ENCODE data around the gene ADNP. TPM values are rescaled to one million over a fixed set of nuclear protein-coding genes. Genes with fewer than 3 reads are reported as not detected.

The ADNP gene
- total and polyA plus RNA-seq, 2 of the 4 experiments (the other 2 are of a cell fraction): 23.3 to 24.8 TPM

GRCh38 chr20:50848341-50848808 lies 82.9 kb downstream of the ADNP start:
- ATAC-seq (ENCODE audit: low read depth) (peak; percentile 38), DNase-seq (no peak)
- Histone ChIP-seq H3K36me3 (ENCODE audit: control insufficient read depth, insufficient read depth, low read length) (peaks cover 1% of the 10 kb centered on the region; the same call in 1 of the 2 replicates), H3K9me3 (ENCODE audit: control insufficient read depth, insufficient read depth, low read length) (no peaks in the 10 kb centered on the region), H3K4ac (ENCODE audit: low read depth, low read length) (no peak overlapping the region), H2AFZ (replicated peaks; ENCODE audit: low read length, poor library complexity) (no peak overlapping the region), H4K8ac (ENCODE audit: low read depth in 2 of 2, low read length in 2 of 2) (no peak overlapping the region), H2BK20ac (ENCODE audit: low read depth, low read length) (no peak overlapping the region), H4K5ac (ENCODE audit: low read depth, low read length) (no peak overlapping the region), H3K4me2 (ENCODE audit: low read depth, low read length) (no peak overlapping the region), H2AK9ac (replicated peaks; ENCODE audit: low read depth, low read length, poor library complexity) (peak overlapping the region; percentile 23), H3K23ac (ENCODE audit: low read depth, low read length) (no peak overlapping the region), H2BK15ac (ENCODE audit: low read depth, low read length) (no peak overlapping the region), H4K91ac (ENCODE audit: insufficient read depth, low read depth, low read length) (no peak overlapping the region), H3K18ac (ENCODE audit: low read depth, low read length) (no peak overlapping the region), H3K27me3 (ENCODE audit: control insufficient read depth, insufficient read depth, low read length) (no peaks in the 10 kb centered on the region), H4K20me1 (ENCODE audit: insufficient read depth, low read length) (no peaks in the 10 kb centered on the region), H2BK5ac (ENCODE audit: low read depth, low read length, poor library complexity, severe bottlenecking) (no peak overlapping the region), H3K9ac (ENCODE audit: low read depth, low read length) (no peak overlapping the region), H3K27ac (ENCODE audit: insufficient read depth, low read length) (no peak overlapping the region), H3K4me3 (ENCODE audit: insufficient read depth, low read depth, low read length) (no peak overlapping the region), H3K4me1 (ENCODE audit: control insufficient read depth, insufficient read depth, low read length) (peaks cover 9% of the 10 kb centered on the region), H3K14ac (replicated peaks; ENCODE audit: low read depth, low read length) (no peak overlapping the region), H2BK120ac (ENCODE audit: low read depth, low read length) (no peak overlapping the region), H2AK5ac (ENCODE audit: low read depth, low read length) (no peak overlapping the region), H3K9me1 (ENCODE audit: insufficient read depth, low read length) (peaks cover 4% of the 10 kb centered on the region), H3K56ac (ENCODE audit: extremely low read depth, insufficient read depth, low read length) (no peak overlapping the region), H3K79me1 (ENCODE audit: low read depth in 1 of 2, low read length in 2 of 2) (no peaks in the 10 kb centered on the region)
- BruUV-seq (replicated peaks): no TSS peak
- dilution Hi-C loops (cut with HindIII; ENCODE audit: low sequenced_read_pairs, unreplicated experiment): no loop called here
- CTCF ChIA-PET: interaction anchor here (0.6 kb wide), 1 partner anchor 81 kb away, joined by 3 read pairs; no protein-coding TSS in a partner anchor
- intact Hi-C loops (cut with micrococcal nuclease): no loop called here
- in situ Hi-C loops (cut with MboI; ENCODE audit: low sequenced_read_pairs): no loop called here
- TF ChIP-seq MAZ (IDR thresholded peaks at IDR 0.05; ENCODE audit: borderline replicate concordance, low read depth, low read length) (no peak), RAD21 (IDR thresholded peaks at IDR 0.05; ENCODE audit: low read length) (no peak), NFE2L2 (IDR thresholded peaks at IDR 0.05; ENCODE audit: low read depth, low read length) (no peak), POLR2A (IDR thresholded peaks at IDR 0.05; ENCODE audit: low read depth, low read length) (no peak), FOS (IDR thresholded peaks at IDR 0.05; ENCODE audit: low read depth, low read length) (no peak), CEBPB (IDR thresholded peaks at IDR 0.05; ENCODE audit: low read depth, low read length) (no peak), CTCF (conservative IDR thresholded peaks at IDR 0.05; ENCODE audit: low read depth, low read length) (no peak), MAFK (IDR thresholded peaks at IDR 0.05; ENCODE audit: low read depth, low read length) (no peak), SMC3 (IDR thresholded peaks at IDR 0.05; ENCODE audit: low read depth, low read length) (no peak), RCOR1 (IDR thresholded peaks at IDR 0.05; ENCODE audit: insufficient replicate concordance, low read length) (no peak), CHD1 (IDR thresholded peaks at IDR 0.05; ENCODE audit: low read depth, low read length) (no peak), USF2 (IDR thresholded peaks at IDR 0.05; ENCODE audit: low read depth, low read length) (no peak), MXI1 (IDR thresholded peaks at IDR 0.05; ENCODE audit: borderline replicate concordance, low read depth, low read length) (no peak), RFX5 (IDR thresholded peaks at IDR 0.05; ENCODE audit: low read depth, low read length) (no peak), ELK1 (IDR thresholded peaks at IDR 0.05; ENCODE audit: borderline replicate concordance, low read depth, low read length) (no peak), BHLHE40 (IDR thresholded peaks at IDR 0.05; ENCODE audit: low read depth, low read length) (no peak)
- WGBS, 2 experiments (ENCODE audit: extremely low coverage in 2 of 2, insufficient read length in 1 of 2): 68% methylated on average over 4 of the region's 8 CpGs; no CpG with 5 or more reads in 1 of the 2 experiments
- POLR2A ChIA-PET (ENCODE audit: unreplicated experiment): no interaction called here

Measured in IMR-90 (cell line).